ENCODE data around the gene CDK5RAP3.

Gene CDK5RAP3

GRCh38 chr17:47973541-47973940 lies 2.6 kb downstream of the CDK5RAP3 start:
- Histone ChIP-seq H3K4me3 (ENCODE audit: low read depth in 1 of 2, low read length in 2 of 2) (no peak overlapping the region), H3K4me2 (ENCODE audit: insufficient read depth, low read length) (no peak overlapping the region), H3K27ac (ENCODE audit: low read length) (no peak overlapping the region), H3K4me1 (ENCODE audit: insufficient read depth, low read length) (peaks cover 32% of the 10 kb centered on the region), H3K9ac (ENCODE audit: low read depth, low read length) (no peak overlapping the region), H4K20me1 (ENCODE audit: insufficient read depth, low read length) (0 out of 2 replicates have a peak, but pooled peaks cover 2% of the 10 kb centered on the region), H2AFZ (ENCODE audit: low read depth, low read length) (no peak overlapping the region), H3K27me3 (ENCODE audit: insufficient read depth, low read length, poor library complexity) (no peaks in the 10 kb centered on the region), H3K36me3 (ENCODE audit: insufficient read depth, low read length) (peaks cover 49% of the 10 kb centered on the region), H3K9me3 (ENCODE audit: insufficient read depth, low read length, severe bottlenecking) (no peaks in the 10 kb centered on the region), H3K79me2 (ENCODE audit: insufficient read depth, low read length) (peaks cover 21% of the 10 kb centered on the region)
- TF ChIP-seq CTCF (IDR thresholded peaks at IDR 0.05; ENCODE audit: borderline replicate concordance, extremely low read depth, low read length, poor library complexity, severe bottlenecking) (no peak), EZH2 (IDR thresholded peaks at IDR 0.05; ENCODE audit: borderline replicate concordance, low read depth, low read length, severe bottlenecking) (no peak)
- ATAC-seq (ENCODE audit: insufficient read depth, low read depth) = no peak
- no peak for DNase-seq

DNA sequence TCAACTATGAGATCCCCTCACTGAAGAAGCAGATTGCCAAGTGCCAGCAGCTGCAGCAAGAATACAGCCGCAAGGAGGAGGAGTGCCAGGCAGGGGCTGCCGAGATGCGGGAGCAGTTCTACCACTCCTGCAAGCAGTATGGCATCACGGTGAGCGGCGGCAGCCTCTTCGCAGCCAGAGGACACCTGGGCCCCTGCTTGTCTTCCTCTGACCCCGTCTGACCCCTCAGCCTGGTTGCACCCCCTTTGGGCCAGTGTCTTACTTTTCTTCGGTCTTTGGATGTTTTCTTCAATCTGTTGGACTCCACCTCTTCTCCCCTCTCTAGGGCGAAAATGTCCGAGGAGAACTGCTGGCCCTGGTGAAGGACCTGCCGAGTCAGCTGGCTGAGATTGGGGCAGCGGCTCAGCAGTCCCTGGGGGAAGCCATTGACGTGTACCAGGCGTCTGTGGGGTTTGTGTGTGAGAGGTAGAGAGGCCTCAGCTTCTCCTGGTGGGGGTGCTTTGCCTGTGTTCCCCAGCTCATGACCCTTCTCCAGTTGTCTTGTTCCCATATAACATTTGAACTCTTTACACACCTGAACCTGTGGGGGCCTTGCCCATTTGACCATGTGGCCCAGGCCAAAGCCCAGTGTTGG lies 4.4 kb downstream of the CDK5RAP3 start:
- no peak overlapping the region for H2AFZ ChIP-seq (ENCODE audit: low read depth, low read length)
- no peaks in the 10 kb centered on the region for H3K27me3 ChIP-seq (ENCODE audit: insufficient read depth, low read length, poor library complexity)
- H3K4me1 ChIP-seq (ENCODE audit: insufficient read depth, low read length) = peaks cover 26% of the 10 kb centered on the region
- H3K4me2 ChIP-seq (ENCODE audit: insufficient read depth, low read length) = no peak overlapping the region
- peaks cover 67% of the 10 kb centered on the region for H3K36me3 ChIP-seq (ENCODE audit: insufficient read depth, low read length)
- no peak overlapping the region for H3K9ac ChIP-seq (ENCODE audit: low read depth, low read length)
- H3K4me3 ChIP-seq (ENCODE audit: low read depth in 1 of 2, low read length in 2 of 2) = no peak overlapping the region
- TF ChIP-seq EZH2 (IDR thresholded peaks at IDR 0.05; ENCODE audit: borderline replicate concordance, low read depth, low read length, severe bottlenecking) (no peak), CTCF (IDR thresholded peaks at IDR 0.05; ENCODE audit: borderline replicate concordance, extremely low read depth, low read length, poor library complexity, severe bottlenecking) (no peak)
- 0 out of 2 replicates have a peak, but pooled peaks cover 6% of the 10 kb centered on the region for H4K20me1 ChIP-seq (ENCODE audit: insufficient read depth, low read length)
- H3K9me3 ChIP-seq (ENCODE audit: insufficient read depth, low read length, severe bottlenecking) = no peaks in the 10 kb centered on the region
- ATAC-seq (ENCODE audit: insufficient read depth, low read depth) (no peak), DNase-seq (no peak)
- H3K27ac ChIP-seq (ENCODE audit: low read length) = no peak overlapping the region
- H3K79me2 ChIP-seq (ENCODE audit: insufficient read depth, low read length) = peaks cover 21% of the 10 kb centered on the region

DNA sequence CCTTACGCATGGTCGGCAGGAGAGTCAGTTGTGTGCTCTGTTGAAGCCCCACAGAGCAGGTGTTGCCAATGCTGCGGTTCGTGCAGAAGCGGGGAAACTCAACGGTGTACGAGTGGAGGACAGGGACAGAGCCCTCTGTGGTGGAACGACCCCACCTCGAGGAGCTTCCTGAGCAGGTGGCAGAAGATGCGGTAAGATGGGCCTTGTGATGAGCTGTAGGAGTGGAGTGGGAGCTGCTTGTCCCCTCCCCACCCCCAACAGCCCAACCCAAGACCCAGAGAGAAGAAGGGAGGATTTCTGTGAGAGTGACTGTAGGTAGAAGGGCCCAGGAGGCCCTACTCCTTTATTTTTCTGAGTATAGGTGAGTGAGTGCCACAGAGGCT lies 4.9 kb downstream of the CDK5RAP3 start:
- TF ChIP-seq CTCF (IDR thresholded peaks at IDR 0.05; ENCODE audit: borderline replicate concordance, extremely low read depth, low read length, poor library complexity, severe bottlenecking) (no peak), EZH2 (IDR thresholded peaks at IDR 0.05; ENCODE audit: borderline replicate concordance, low read depth, low read length, severe bottlenecking) (no peak)
- Histone ChIP-seq H3K9ac (ENCODE audit: low read depth, low read length) (no peak overlapping the region), H4K20me1 (ENCODE audit: insufficient read depth, low read length) (peaks cover 10% of the 10 kb centered on the region; the same call in 1 of the 2 replicates), H3K79me2 (ENCODE audit: insufficient read depth, low read length) (peaks cover 21% of the 10 kb centered on the region), H3K4me1 (ENCODE audit: insufficient read depth, low read length) (peaks cover 29% of the 10 kb centered on the region), H3K9me3 (ENCODE audit: insufficient read depth, low read length, severe bottlenecking) (no peaks in the 10 kb centered on the region), H3K4me2 (ENCODE audit: insufficient read depth, low read length) (no peak overlapping the region), H3K27ac (ENCODE audit: low read length) (no peak overlapping the region), H3K27me3 (ENCODE audit: insufficient read depth, low read length, poor library complexity) (no peaks in the 10 kb centered on the region), H2AFZ (ENCODE audit: low read depth, low read length) (no peak overlapping the region), H3K36me3 (ENCODE audit: insufficient read depth, low read length) (peaks cover 72% of the 10 kb centered on the region), H3K4me3 (ENCODE audit: low read depth in 1 of 2, low read length in 2 of 2) (no peak overlapping the region)
- no peak for DNase-seq
- no peak for ATAC-seq (ENCODE audit: insufficient read depth, low read depth)

Measured in DND-41 (cell line).